Esophagus squamous epithelium (tissue), 4 donors: Measurements from ENCODE around the gene GNRHR.

ENCODE experiments used
- CTCF ChIP-seq, 6 experiments: fragments of 450-650 bp in 4 of 6; fragments of 200-600 bp in 2 of 6; sonication (generic) in 2 of 6; IDR thresholded peaks; one replicate each; pipeline ENCODE4 v1.5.1; 2016 to 2019; ENCODE audit warnings: antibody characterized with exemption in 6 of 6, mild to moderate bottlenecking in 4 of 6, moderate library complexity in 4 of 6
- POLR2A ChIP-seq, 4 donors: fragments of 450-650 bp; IDR thresholded peaks; one replicate each; pipeline ENCODE4 v1.6.1; 2017; ENCODE audit warnings: antibody characterized with exemption in 4 of 4, mild to moderate bottlenecking in 4 of 4, moderate library complexity in 3 of 4

DNA sequence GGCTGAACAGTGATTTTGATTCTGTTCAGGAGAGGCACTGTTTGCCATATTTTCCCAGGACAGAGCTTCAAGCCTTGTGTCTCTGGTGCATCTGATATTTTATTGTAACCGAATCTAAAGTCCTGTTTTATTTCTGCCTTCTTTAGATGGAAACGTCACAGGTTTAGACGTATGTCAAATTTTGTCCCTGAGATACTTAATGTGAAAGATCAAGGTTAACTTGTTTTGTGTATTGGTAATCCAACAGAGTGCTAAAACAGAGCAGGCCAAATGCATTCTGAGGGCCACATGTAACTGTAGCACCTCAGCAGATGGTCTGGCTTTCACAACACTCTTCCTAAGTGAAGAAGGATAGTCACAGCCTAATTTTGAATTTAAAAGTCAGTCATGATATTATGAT is at the start of gene GNRHR:
- no peak for TF ChIP-seq POLR2A (IDR thresholded peaks at IDR 0.05)
- TF ChIP-seq CTCF (IDR thresholded peaks at IDR 0.05) = no peak
